HG02763 (cell line): ENCODE measurements around the gene BAG3.
"Not testable (repeated sequence)": the region's sequence is repeated elsewhere in the genome, so short reads cannot be mapped to it uniquely, and the experiment has no call there.

Experiments used
- ATAC-seq: cut with Tn5 transposase; IDR thresholded peaks from one replicate; pipeline ENCODE4 v1.9.1; 2021; ENCODE audit warnings: mild to moderate bottlenecking, moderate library complexity; ENCODE audit not compliant: unreplicated experiment

The BAG3 gene

GRCh38 chr10:119650692-119651513, at the start of gene BAG3:
Gene BAG3, plus strand, starts transcription at chr10:119651380. Its CDS starts 296 bp downstream, at chr10:119651676.
- peak; percentile 76 for ATAC-seq

- ATAC-seq: no peak
Observed at GRCh38 chr10:119602241-119603095, 48.7 kb upstream of the BAG3 start.

GRCh38 chr10:119604468-119604867, 46.7 kb upstream of the BAG3 start:
- ATAC-seq: no peak

- no peak for ATAC-seq
Observed at GRCh38 chr10:119608316-119609155, 42.6 kb upstream of the BAG3 start.

- ATAC-seq: no peak
Observed at GRCh38 chr10:119609516-119609915, 41.7 kb upstream of the BAG3 start.

- ATAC-seq: no peak
Observed at GRCh38 chr10:119611433-119611832, 39.7 kb upstream of the BAG3 start.

- ATAC-seq: no peak
Observed at GRCh38 chr10:119613741-119614140, 37.4 kb upstream of the BAG3 start.

GRCh38 chr10:119614686-119615085, 36.5 kb upstream of the BAG3 start:
- ATAC-seq: no peak

- no peak for ATAC-seq
Observed at GRCh38 chr10:119616882-119617570, 34.2 kb upstream of the BAG3 start.

- no peak for ATAC-seq
Observed at GRCh38 chr10:119619215-119619614, 32.0 kb upstream of the BAG3 start.

GRCh38 chr10:119619811-119620210, 31.4 kb upstream of the BAG3 start:
- not testable (repeated sequence) for ATAC-seq

- no peak for ATAC-seq
Observed at GRCh38 chr10:119620241-119621077, 30.7 kb upstream of the BAG3 start.

- ATAC-seq: no peak
Observed at GRCh38 chr10:119621078-119621384, 30.1 kb upstream of the BAG3 start.

- no peak for ATAC-seq
Observed at GRCh38 chr10:119625570-119626280, 25.5 kb upstream of the BAG3 start.

- no peak for ATAC-seq
Observed at GRCh38 chr10:119630300-119630699, 20.9 kb upstream of the BAG3 start.

- ATAC-seq: no peak
Observed at GRCh38 chr10:119633538-119634218, 17.5 kb upstream of the BAG3 start.

- ATAC-seq: no peak
Observed at GRCh38 chr10:119634219-119634544, 17.0 kb upstream of the BAG3 start.

- ATAC-seq: no peak
Observed at GRCh38 chr10:119637631-119638030, 13.5 kb upstream of the BAG3 start.

GRCh38 chr10:119638982-119639381, 12.2 kb upstream of the BAG3 start:
- no peak for ATAC-seq
